HG02970 (cell line): Measurements from ENCODE around the gene NPHS1.
"Not testable (repeated sequence)": the region's sequence is repeated elsewhere in the genome, so short reads cannot be mapped to it uniquely, and the experiment has no call there.

ENCODE experiments used
- ATAC-seq: cut with Tn5 transposase; IDR thresholded peaks from one replicate; pipeline ENCODE4 v1.9.1; 2021; ENCODE audit warnings: mild to moderate bottlenecking, moderate library complexity, moderate number of reproducible peaks; ENCODE audit not compliant: unreplicated experiment, low FRiP score

NPHS1 gene

GRCh38 chr19:35852029-35852780 is at the start of gene NPHS1:
Gene NPHS1, minus strand, starts transcription at chr19:35852504. Its CDS starts 667 bp downstream, at chr19:35851837.
- no peak for ATAC-seq

- ATAC-seq = no peak
Measured at GRCh38 chr19:35901055-35901644, 48.8 kb upstream of the NPHS1 start.

- peak; percentile 40 for ATAC-seq
Measured at GRCh38 chr19:35899547-35900214, 47.4 kb upstream of the NPHS1 start.

- ATAC-seq = no peak
Measured at GRCh38 chr19:35898499-35898809, 46.1 kb upstream of the NPHS1 start.

- ATAC-seq = no peak
Measured at GRCh38 chr19:35897706-35898451, 45.6 kb upstream of the NPHS1 start.

- no peak for ATAC-seq
Measured at GRCh38 chr19:35896643-35897040, 44.3 kb upstream of the NPHS1 start.

- ATAC-seq = no peak
Measured at GRCh38 chr19:35895911-35896642, 43.8 kb upstream of the NPHS1 start.

GRCh38 chr19:35894342-35894741 is 42.0 kb upstream of the NPHS1 start:
- no peak for ATAC-seq

- ATAC-seq = not testable (repeated sequence)
Measured at GRCh38 chr19:35891819-35892218, 39.5 kb upstream of the NPHS1 start.

- ATAC-seq = no peak
Measured at GRCh38 chr19:35890113-35890650, 37.9 kb upstream of the NPHS1 start.

GRCh38 chr19:35889370-35890112 is 37.2 kb upstream of the NPHS1 start:
- ATAC-seq = no peak

- no peak for ATAC-seq
Measured at GRCh38 chr19:35888398-35888797, 36.1 kb upstream of the NPHS1 start.

GRCh38 chr19:35887197-35887596 is 34.9 kb upstream of the NPHS1 start:
- ATAC-seq = no peak

- no peak for ATAC-seq
Measured at GRCh38 chr19:35885904-35886303, 33.6 kb upstream of the NPHS1 start.

- ATAC-seq = no peak
Measured at GRCh38 chr19:35885225-35885738, 33.0 kb upstream of the NPHS1 start.

- no peak for ATAC-seq
Measured at GRCh38 chr19:35883882-35884281, 31.6 kb upstream of the NPHS1 start.

- ATAC-seq = no peak
Measured at GRCh38 chr19:35882114-35882832, 30.0 kb upstream of the NPHS1 start.

- no peak for ATAC-seq
Measured at GRCh38 chr19:35879770-35880317, 27.5 kb upstream of the NPHS1 start.
